GM23338 (cell line): ENCODE results near the gene MED13L. TPM values are rescaled to one million over a fixed set of nuclear protein-coding genes. Genes with fewer than 3 reads are reported as not detected.

Experiments
- ATAC-seq: fragments of 200-7000 bp; cut with Tn5 transposase; 3 replicates; pipeline ENCODE4 v1.9.1; 2020
- DNase-seq: peaks from one replicate; pipeline ENCODE4 v3.0.0-alpha.2; 2015; ENCODE audit warnings: low spot score
- H2AFZ ChIP-seq: fragments of 200-600 bp; sonication (generic); 2 replicates; pipeline ENCODE4 v1.8.0; 2016; ENCODE audit warnings: antibody characterized with exemption, mild to moderate bottlenecking, moderate library complexity
- H3F3A ChIP-seq: fragments of 200-600 bp; sonication (generic); replicated peaks from 2 replicates; pipeline ENCODE4 v1.8.0; 2017; ENCODE audit warnings: antibody characterized with exemption, mixed run types, low read depth
- H3K27ac ChIP-seq: fragments of 200-600 bp; sonication (generic); 2 replicates; pipeline ENCODE4 v1.6.1; 2016; ENCODE audit warnings: low read depth
- H3K27me3 ChIP-seq: fragments of 200-600 bp; sonication (generic); 2 replicates; pipeline ENCODE4 v1.8.0; 2016; ENCODE audit warnings: mild to moderate bottlenecking, mixed run types, moderate library complexity; ENCODE audit not compliant: insufficient read depth
- H3K36me3 ChIP-seq: fragments of 200-600 bp; sonication (generic); 2 replicates; pipeline ENCODE4 v1.8.0; 2016; ENCODE audit warnings: mild to moderate bottlenecking; ENCODE audit not compliant: insufficient read depth
- H3K4me1 ChIP-seq: fragments of 200-600 bp; sonication (generic); 2 replicates; pipeline ENCODE4 v1.8.0; 2016; ENCODE audit warnings: mild to moderate bottlenecking, moderate library complexity; ENCODE audit not compliant: insufficient read depth
- H3K4me2 ChIP-seq: fragments of 200-600 bp; sonication (generic); 2 replicates; pipeline ENCODE4 v1.7.1; 2017; ENCODE audit warnings: mixed run types
- H3K4me3 ChIP-seq: fragments of 200-600 bp; sonication (generic); 2 replicates; pipeline ENCODE4 v1.6.1; 2016; ENCODE audit warnings: mixed run types
- H3K79me2 ChIP-seq: fragments of 200-600 bp; sonication (generic); replicated peaks from 2 replicates; pipeline ENCODE4 v1.8.0; 2017; ENCODE audit warnings: mild to moderate bottlenecking; ENCODE audit not compliant: insufficient read depth
- H3K9me2 ChIP-seq: fragments of 200-600 bp; sonication (generic); 2 replicates; pipeline ENCODE4 v1.8.0; 2017; ENCODE audit not compliant: insufficient read depth
- H4K20me1 ChIP-seq: fragments of 200-600 bp; sonication (generic); replicated peaks from 2 replicates; pipeline ENCODE4 v1.8.0; 2017; ENCODE audit warnings: mild to moderate bottlenecking; ENCODE audit not compliant: insufficient read depth
- H3K27ac Mint-ChIP-seq: 2 replicates; pipeline ENCODE4 v1.8.0; 2020; ENCODE audit warnings: inconsistent platforms, mild to moderate bottlenecking, moderate library complexity, mixed read lengths
- H3K27me3 Mint-ChIP-seq: 3 replicates; pipeline ENCODE4 v1.8.0; 2022; ENCODE audit warnings: low read depth, mild to moderate bottlenecking, moderate library complexity, mixed read lengths, inconsistent platforms; ENCODE audit not compliant: insufficient read depth, poor library complexity
- H3K36me3 Mint-ChIP-seq: 3 replicates; pipeline ENCODE4 v1.8.0; 2021; ENCODE audit warnings: low read depth, mild to moderate bottlenecking, inconsistent platforms, moderate library complexity, mixed read lengths
- H3K4me1 Mint-ChIP-seq: 3 replicates; pipeline ENCODE4 v1.8.0; 2020; ENCODE audit warnings: mild to moderate bottlenecking, inconsistent platforms, mixed read lengths
- H3K4me3 Mint-ChIP-seq: 3 replicates; pipeline ENCODE4 v1.8.0; 2021; ENCODE audit warnings: moderate library complexity, mild to moderate bottlenecking, inconsistent platforms, mixed read lengths
- H3K9me3 Mint-ChIP-seq: 3 replicates; pipeline ENCODE4 v1.8.0; 2020; ENCODE audit warnings: moderate library complexity, mild to moderate bottlenecking, inconsistent platforms, mixed read lengths
- CREB1 ChIP-seq: fragments of 250-450 bp; sonication (Bioruptor Pico); IDR thresholded peaks from 2 replicates; pipeline ENCODE4 v1.5.0; 2020; ENCODE audit warnings: low read depth, mild to moderate bottlenecking, moderate library complexity
- EZH2phosphoT487 ChIP-seq: fragments of 200-600 bp; sonication (generic); IDR thresholded peaks from one replicate; pipeline ENCODE4 v1.8.1; 2018; ENCODE audit warnings: antibody characterized with exemption; ENCODE audit not compliant: unreplicated experiment
- NANOG ChIP-seq: IDR thresholded peaks from 2 replicates; pipeline ENCODE4 v1.6.1; 2016; ENCODE audit warnings: antibody characterized with exemption, borderline replicate concordance
- POLR2AphosphoS5 ChIP-seq: IDR thresholded peaks from 2 replicates; pipeline ENCODE4 v1.6.1; 2016; ENCODE audit warnings: antibody characterized with exemption, low read depth
- REST ChIP-seq: IDR thresholded peaks from one replicate; pipeline ENCODE4 v1.6.1; 2018; ENCODE audit warnings: antibody characterized with exemption; ENCODE audit not compliant: unreplicated experiment
- ZNF331 ChIP-seq: fragments of 250-450 bp; sonication (Bioruptor Pico); IDR thresholded peaks from 2 replicates; pipeline ENCODE4 v1.5.0; 2020; ENCODE audit warnings: low read depth, mild to moderate bottlenecking, moderate library complexity
- ZNF462 ChIP-seq: fragments of 250-450 bp; sonication (Bioruptor Pico); IDR thresholded peaks from 2 replicates; pipeline ENCODE4 v1.5.0; 2020; ENCODE audit warnings: mild to moderate bottlenecking, moderate library complexity
- polyA plus RNA-seq: library from polyadenylated mRNA; unstranded; fragments of >200 nt; fragmentation: Nextera tagmentation; extraction: Ambion mirVana; gene quantifications from 2 replicates; pipeline ENCODE4 v1.2.1, GENCODE V29; 2016
- total RNA-seq: library from RNA; depleted of rRNA; stranded (reverse); fragments of >200 nt; shearing (Covaris generic); gene quantifications from 2 replicates; pipeline ENCODE4 v1.2.3, GENCODE V29; 2014

Gene MED13L
- total and polyA plus RNA-seq, 2 experiments from 2014 or later: 20.9 to 73.6 TPM

DNA sequence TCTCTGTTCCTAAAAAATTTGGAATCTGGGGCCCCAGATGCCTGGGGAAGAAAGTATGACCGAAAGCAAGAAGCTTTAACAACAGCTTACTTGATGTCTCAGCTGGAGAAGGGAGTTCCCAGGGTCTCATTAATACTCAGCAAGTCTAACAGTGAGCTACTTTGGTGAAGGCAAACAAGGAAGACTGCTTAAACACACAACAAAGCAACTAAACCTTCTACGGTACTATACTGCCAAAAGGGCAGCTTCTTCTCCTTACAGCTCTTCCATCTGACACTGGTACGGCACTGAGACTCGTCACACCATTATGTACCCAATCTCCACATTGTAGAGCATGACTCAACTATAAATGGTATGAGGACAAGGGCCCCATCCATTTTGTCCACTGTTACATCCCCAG lies 213.0 kb downstream of the MED13L start:
- Mint-ChIP-seq H3K36me3 (no peaks in the 10 kb centered on the region), H3K9me3 (no peaks in the 10 kb centered on the region), H3K27me3 (no peaks in the 10 kb centered on the region), H3K27ac (no peak overlapping the region; the same call in 1 of the 2 replicates), H3K4me3 (no peak overlapping the region), H3K4me1 (peaks cover 7% of the 10 kb centered on the region)
- H3K27me3 ChIP-seq: no peaks in the 10 kb centered on the region
- H3K36me3 ChIP-seq: no peaks in the 10 kb centered on the region
- ATAC-seq: peak; percentile 36; the same call in 2 of the 3 replicates
- H3K79me2 ChIP-seq: peaks cover 31% of the 10 kb centered on the region
- H3K4me3 ChIP-seq: no peak overlapping the region
- H3K4me2 ChIP-seq: no peak overlapping the region
- no peak overlapping the region for H2AFZ ChIP-seq
- H4K20me1 ChIP-seq: 0 out of 2 replicates have a peak, but pooled peaks cover 4% of the 10 kb centered on the region
- H3K4me1 ChIP-seq: no peaks in the 10 kb centered on the region
- H3F3A ChIP-seq: no peaks in the 10 kb centered on the region
- TF ChIP-seq EZH2phosphoT487 (no peak), POLR2AphosphoS5 (no peak), REST (no peak), CREB1 (no peak), ZNF331 (no peak), NANOG (no peak), ZNF462 (CRISPR knock-in tag) (no peak)
- no peak for DNase-seq
- no peak overlapping the region for H3K27ac ChIP-seq
- no peaks in the 10 kb centered on the region for H3K9me2 ChIP-seq
